GM18907 (cell line): Measurements from ENCODE around the gene GIN1.
"Not testable (repeated sequence)": the region's sequence is repeated elsewhere in the genome, so short reads cannot be mapped to it uniquely, and the experiment has no call there.

Experiments
- ATAC-seq: cut with Tn5 transposase; IDR thresholded peaks from one replicate; pipeline ENCODE4 v1.9.1; 2021; ENCODE audit warnings: mild to moderate bottlenecking, moderate library complexity; ENCODE audit not compliant: unreplicated experiment

The GIN1 gene

DNA sequence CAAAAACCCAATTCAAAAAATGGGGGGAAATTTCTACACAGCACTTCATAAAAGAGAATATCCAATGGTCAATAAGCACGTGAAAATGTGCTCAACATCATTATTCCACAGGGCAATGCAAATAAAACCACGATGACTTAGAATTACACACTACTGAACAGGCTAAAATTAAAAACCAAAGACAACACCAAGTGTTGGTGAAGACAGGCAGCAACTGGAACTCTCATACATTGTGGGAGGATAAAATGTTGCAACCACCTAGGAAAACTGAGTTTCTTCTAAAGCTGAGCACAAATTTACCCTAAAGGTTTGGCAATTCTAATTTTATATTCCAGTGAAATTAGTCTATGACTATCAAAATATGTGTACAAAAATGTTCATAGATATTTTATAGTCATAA is 9.5 kb downstream of the GIN1 start:
- ATAC-seq, result no peak

DNA sequence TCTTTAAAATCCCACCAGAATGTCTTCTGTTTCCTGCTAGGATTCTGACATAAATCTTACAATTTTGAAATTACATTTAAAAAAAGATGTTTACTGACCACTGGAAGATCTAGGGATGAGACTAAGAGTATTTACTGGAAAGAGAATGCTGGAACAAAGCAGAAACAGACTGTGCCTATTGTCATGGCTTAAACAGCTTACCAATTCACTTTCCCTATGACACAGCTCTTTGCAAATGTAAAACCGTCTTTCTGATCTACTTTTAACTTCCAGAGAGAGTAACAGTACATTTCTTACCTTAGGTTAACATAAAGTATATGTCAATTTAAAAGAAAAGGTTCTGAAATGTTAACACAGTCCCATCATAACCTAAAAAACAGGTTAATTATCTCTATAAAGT is 10.7 kb downstream of the GIN1 start:
- no peak for ATAC-seq

DNA sequence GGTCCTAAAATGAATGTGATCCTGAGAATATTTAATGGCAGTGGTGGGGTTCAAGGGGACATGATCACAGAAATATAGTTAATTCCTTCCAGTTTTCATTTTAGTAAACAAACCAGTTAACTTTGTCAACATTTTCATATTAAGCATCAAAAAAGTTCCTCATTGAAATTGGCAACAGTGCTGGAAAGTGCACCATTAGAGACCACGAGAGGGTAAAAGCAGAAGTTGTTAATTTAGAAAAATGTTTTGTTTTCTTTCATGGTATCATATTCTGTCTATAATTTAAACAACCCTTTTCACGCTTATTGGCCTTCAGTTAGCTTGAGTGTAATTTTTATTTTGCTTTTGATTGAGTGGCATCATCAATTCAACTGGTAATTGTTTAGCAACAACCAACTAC is 11.9 kb downstream of the GIN1 start:
- ATAC-seq, result no peak

DNA sequence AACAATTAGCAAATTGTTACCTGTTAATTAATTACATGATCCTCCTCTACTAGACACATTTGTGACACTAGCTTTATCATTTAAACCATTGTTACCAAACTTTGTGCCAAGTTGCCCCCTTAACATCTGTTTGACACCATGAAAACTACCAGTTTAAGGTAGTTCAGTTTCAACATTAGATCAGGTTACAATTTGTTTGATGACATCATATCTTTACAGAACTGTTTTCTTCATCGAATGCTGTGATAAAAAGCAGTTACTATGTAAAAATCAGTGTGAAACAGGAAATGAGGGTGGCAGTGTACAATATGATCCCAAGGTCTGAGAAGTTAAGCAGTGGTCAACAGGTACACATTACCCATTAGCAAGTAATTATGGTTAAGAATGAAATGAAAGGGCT is 17.7 kb downstream of the GIN1 start:
- no peak for ATAC-seq

DNA sequence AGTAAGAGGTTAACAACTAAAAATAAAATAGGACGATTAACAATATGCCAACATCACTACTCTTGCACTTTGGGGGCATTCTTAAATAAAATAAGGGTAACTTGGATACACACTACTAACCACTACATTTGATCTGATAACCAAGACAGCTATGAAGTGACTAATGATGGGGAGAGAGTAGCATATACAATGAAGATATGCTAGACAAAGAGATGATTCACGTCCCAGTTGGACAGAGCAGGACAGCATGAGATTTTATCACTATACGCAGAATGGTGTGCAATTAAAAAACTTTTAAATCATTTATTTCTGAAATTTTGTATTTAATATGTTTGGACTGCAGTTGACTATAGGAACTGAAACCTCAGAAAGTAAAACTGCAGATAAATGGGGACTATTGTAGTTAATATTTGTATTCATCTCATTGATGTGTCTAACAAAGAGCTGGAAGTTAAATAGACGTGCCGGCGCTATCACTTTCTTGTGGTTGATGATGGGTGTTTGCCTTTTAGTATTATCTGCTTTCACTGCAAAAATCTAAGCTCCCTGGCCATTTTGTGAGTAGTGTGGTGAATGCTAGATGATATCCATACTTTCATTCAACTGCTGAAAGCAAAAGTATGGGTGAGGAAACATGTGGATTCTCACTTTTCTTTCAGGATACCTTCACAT is 18.7 kb downstream of the GIN1 start:
- ATAC-seq, result no peak

DNA sequence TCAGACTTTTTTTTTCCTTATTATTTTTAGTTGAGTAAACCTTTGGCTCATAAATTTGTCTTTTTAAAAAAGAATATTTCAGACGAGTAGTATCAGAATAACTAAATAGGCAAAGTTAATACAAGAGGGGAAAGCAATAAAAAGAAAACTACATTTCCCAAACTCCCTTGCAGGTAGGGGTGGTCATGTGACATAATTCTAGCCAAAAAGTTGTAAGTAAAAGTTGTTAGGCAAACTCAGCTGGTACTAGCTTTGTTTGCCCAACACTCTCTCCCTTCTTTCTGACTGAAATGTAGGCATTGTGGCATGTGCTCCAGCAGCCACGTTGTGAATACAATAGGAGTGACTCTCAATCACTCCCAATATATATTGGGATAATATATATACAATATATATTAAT is 20.9 kb downstream of the GIN1 start:
- ATAC-seq, result no peak

DNA sequence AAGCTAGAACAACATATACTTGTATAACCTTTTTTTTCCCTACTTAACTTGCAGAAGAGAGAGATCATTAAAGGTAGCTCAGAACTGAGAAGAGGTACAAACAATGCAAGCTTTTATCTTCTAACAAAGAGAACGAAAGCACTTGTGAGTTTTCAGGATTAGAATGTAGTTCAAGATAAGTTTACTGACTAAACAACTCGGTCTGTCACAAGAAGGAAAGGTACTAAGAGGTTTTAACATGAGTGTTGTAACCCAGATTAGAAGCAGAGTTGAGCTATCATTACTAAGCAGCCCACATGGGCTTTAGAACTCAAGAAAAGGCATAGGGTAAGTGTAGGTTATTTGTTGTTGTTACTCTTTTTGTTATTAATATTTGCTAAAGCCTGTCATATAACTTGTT is 25.2 kb downstream of the GIN1 start:
- ATAC-seq, result no peak

DNA sequence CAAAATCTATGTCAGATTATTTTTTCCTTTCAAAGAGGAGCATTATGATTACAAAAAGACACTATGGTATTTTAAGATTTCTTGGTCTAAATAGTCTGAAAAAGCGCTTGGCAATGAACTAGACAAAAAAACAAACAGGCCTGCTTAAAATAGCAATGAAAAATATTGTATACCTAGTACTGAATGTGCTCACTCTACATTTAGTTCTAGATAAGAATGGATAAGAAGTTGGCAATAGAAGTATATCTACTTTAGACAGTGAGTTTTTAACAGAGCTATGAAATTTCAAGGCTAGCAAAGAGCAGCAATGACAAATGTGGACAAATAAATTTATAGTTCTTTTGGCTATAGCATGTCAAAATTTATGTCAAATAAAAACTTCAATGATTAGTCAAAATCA is 26.2 kb downstream of the GIN1 start:
- no peak for ATAC-seq

DNA sequence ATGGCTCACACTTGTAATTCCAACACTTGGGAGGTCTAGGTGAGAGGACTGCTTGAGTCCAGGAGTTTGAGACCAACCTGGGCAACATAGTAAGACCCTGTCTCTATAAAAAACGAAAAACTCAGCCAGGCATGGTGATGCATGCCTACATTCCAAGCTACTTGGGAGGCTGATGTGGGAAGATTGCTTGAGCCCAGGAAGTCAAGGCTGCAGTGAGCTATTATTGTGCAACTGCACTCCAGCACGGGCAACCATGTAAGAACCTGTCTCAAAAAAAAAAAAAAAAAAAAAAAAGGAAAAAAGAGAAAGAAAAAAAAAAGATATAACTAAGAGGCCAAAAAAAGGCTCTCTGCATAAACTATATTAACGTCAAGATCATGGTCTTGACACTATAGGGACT is 27.3 kb downstream of the GIN1 start:
- no peak for ATAC-seq

DNA sequence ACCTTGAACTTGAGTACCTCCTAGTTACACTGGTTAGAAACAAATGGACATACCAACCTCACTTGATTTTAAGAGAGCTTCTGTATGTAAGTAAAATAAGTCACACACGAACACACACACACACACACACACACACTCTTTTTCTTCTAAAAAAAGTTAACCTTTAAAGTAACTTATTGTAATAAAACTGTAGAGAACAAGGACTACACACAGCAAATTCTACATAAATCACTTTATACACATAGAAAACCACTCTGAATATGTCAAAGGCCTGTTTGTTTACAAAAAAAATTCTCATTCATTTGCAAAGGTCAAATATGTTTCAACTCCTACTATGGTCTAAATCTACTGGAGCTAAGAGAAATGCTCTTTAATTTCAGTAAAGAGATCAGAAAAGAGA is 29.1 kb downstream of the GIN1 start:
- ATAC-seq, result no peak

DNA sequence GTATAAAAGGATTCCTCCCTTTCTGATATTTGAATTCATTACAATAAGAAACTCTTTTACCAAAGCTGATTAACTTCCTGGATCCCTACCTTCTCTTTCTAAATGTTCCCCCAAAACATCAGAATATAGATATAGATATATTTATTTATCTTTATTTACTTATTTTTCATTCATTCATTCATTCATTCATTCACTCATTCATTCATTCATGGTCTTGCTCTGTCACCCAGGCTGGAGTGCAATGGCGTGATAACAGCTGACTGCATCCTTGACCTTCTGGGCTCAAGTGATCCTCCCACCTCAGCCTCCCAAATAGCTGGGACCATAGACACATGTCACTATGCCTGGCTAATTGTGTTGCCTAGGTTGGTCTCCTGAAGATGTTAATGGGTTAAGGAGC is 30.7 kb downstream of the GIN1 start:
- no peak for ATAC-seq

DNA sequence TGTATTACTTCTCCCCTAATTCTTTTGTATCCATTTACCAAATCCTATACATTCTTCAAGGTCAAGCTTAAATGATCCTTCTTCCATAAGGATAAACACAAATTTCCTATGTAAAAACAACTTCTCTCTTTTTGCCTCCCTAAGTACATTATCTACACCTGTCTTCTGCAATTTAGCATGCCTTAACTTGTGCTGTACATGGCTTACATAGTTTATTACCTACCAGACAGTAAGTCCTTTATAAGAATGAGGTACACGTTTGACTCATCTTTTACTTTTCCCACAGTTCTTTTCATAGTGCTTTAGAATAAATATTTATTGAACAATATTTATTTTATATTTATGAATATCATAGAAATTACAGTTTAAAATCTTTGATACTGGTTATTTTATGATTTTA is 33.4 kb downstream of the GIN1 start:
- no peak for ATAC-seq

DNA sequence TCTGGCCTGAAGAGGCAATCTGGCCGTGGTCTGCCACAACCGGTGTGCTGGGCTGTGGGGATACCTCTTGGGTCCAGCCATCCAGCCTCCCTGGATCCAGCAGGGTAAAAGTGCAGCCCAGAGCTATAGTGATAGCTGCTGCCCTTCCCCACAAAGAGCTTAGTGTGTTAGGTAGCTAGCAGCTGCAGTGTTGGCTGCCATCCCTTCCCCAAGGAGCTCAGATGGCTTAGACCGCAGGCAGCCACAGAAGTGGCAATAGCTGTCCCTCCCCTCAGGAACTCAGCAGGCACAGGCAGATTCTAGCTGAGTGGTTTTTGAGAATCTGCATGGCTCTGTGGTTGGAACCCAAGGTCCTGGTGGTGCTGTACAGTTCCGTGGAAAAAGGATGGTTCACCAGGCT is 40.1 kb downstream of the GIN1 start:
- ATAC-seq, result no peak

DNA sequence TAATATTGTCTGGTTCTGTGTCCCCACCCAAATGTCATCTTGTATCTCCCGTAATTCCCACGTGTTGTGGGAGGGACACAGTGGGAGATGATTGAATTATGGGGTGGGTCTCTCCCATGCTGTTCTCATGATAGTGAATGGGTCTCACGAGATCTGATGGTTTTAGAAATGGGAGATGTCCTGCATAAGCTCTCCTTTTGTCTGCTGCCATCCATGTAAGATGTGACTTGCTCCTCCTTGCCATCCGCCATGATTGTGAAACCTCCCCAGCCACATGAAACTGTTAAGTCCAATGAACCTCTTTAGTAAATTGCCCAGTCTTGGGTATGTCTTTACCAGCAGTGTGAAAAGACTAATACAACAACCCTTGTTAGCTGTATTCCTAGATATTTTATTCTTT is 44.5 kb downstream of the GIN1 start:
- ATAC-seq, result no peak

DNA sequence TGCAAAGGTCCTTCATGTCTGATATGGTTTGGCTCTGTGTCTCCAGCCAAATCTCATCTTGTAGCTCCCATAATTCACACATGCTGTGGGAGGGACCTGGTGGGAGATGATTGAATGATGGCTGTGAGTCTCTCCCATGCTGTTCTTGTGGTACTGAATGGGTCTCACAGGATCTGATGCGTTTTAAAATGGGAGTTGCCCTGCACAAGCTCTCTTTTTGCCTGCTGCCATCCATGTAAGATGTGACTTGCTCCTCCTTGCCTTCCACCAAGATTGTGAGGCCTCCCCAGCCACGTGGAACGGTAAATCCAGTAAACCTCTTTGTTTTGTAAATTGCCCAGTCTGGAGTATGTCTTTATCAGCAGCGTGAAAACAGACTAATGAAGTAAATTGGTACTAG is 46.4 kb downstream of the GIN1 start:
- not testable (repeated sequence) for ATAC-seq

DNA sequence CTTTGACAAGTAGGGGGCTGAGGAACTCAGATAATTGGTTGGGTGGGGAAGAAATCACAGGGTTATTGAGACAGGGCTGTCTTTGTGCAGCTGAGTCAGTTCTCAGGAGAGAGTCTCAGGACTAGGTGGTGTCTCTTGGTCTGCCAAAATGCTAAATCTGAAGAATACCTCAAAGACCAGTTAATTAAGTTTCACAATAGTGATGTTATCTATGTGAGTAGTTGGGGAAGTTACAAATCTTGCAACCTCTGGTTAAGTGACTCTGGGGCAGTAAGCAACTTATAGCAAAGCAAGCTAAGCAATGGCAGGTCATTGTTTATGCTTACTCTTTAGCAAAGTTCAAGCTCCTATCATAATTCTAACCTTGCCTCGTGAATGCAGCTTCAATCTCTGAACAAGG is 53.6 kb downstream of the GIN1 start:
- ATAC-seq, result no peak

DNA sequence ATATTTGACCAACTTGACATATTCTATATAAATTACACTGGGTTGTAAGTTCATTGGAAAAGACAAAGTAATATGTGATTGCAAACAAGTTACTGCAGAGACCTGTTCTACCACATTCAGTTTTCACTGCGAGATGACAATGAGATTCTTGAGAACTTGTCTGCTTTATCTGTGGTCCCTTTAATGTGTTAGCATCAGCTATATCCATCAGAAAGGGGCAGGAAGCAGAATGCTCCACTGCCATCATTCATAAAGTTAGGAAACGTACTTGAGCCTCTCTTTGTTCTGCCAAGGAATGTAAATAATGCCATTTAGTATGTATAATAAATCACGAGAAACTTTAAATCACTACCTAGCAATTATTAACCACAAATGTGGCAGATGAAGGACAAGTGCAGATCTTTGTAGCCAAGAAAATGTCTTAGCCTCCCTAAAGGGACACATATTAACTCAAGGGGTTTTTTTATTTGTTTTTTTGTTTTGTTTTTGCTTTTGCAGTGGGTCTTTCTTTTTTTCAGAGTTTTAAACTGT is 59.4 kb downstream of the GIN1 start:
- ATAC-seq, result no peak

DNA sequence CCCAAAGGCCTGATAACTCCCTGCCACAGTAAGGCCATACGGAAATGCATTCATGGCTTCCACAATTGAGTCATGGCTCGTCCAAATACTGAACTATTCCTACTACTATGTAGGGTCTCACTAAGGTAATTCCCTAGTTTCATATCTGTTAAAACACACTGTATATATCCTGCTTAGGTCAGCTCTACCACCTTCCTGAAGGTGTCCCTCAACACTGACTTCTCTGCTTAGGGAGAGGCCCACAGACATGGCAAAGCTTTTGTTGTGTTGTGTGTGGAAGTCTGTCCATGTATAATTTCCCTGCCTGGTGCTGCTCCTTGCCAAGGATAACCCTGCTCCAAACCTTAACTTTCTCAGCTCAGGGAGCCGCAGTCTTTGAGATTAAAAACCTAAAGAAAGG is 60.4 kb downstream of the GIN1 start:
- ATAC-seq, result no peak

DNA sequence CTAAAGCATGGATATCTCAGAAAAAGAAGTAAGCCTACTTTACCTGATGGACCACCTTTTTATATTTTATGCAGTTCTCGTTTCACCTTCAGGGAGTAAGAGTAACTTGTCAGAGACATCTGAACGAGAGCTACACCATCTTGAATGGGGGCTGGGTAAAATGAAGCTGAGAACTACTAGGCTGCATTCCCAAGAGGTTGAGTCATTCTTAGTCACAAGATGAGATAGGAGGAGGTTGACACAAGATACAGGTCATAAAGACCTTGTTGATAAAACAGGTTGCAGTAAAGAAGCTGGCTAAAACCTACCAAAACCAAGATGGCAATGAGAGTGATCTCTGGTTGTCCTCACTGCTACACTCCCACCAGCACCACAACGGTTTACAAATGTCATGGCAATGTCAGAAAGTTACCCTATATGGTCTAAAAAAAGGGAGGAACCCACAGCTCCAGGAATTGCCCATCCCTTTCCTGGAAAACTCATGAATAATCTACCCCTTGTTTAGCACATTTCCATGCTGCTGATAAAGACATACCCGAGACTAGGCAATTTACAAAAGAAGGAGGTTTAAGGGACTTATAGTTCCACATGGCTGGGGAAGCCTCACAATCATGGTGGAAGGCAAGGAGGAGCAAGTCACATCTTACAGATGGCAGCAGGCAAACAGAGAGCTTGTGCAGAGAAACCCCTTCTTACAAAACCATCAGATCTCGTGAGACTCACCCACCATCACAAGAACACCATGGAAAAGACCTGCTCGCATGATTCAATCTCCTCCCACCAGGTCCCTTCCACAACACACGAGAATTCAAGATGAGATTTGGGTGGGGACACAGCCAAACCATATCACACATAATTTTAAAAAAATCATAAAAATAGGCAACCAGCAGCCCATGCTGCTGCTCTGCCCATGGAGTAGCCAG is 62.5 kb downstream of the GIN1 start:
- ATAC-seq, result no peak

DNA sequence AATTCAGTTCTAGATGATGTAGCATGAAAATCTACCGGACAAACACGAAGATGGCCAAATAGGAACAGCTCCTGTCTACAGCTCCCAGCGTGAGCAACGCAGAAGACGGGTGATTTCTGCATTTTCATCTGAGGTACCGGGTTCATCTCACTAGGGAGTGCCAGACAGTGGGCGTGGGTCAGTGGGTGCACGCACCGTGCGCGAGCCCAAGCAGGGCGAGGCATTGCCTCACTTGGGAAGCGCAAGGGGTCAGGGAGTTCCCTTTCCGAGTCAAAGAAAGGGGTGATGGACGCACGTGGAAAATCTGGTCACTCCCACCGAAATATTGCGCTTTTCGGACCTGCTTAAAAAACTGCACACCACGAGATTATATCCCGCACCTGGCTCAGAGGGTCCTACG is 73.2 kb downstream of the GIN1 start:
- ATAC-seq, result not testable (repeated sequence)

DNA sequence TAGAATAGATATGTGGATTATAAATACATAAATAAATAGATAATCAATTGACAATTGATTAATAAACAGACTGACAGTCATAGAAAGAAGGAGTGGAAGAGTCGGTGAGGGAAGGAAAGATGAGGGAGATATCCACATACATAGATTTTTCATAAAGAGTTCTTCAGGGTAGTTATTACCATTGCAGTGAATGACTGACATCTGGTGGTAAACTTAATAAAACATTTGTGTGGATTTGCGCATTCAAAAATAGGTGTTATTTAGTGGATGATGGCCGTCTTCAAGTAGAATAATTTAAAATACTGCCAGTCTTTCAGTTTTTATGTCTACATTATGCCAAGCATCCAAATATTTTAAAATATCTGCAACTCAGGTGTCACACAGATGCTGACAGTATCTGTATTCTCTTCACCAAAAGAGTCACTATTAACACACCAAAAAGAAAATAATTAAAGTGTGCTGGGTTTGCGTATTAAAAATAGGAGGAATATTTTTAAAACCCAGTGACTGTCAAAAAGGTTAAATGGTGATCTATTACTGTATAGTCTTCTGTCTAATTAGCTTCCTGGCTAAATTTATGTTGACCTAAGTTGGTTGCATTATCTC is 78.8 kb downstream of the GIN1 start:
- no peak for ATAC-seq
